ENCODE data around the gene KCTD16. TPM values are rescaled to one million over a fixed set of nuclear protein-coding genes. Genes with fewer than 3 reads are reported as not detected.

KCTD16 gene
- total and polyA plus RNA-seq, 2 experiments from 2014 or later = 0.45 to 3.4 TPM

DNA sequence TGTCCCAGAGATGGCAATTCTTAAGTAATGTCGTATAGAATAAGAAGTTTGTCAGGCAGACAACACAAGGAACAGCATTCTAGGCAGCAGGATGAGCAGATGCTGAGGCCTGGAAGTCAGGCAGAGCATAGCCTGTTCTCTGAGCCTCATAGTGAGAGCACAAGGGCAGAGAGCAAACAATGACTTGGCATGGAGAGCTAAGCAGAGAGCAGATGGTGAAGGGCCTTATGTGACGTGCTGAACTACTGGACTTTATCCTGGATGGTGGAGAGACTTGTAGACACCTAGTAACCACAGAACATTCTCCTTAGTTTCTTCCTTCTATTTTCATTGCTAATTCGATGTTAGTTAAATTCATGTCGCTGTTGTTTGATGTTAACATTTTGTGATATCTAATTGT is 60.1 kb downstream of the KCTD16 start:
- H4K20me1 ChIP-seq (ENCODE audit: insufficient read depth, poor library complexity, severe bottlenecking) = no peaks in the 10 kb centered on the region

GRCh38 chr5:144232285-144232684 is 61.6 kb downstream of the KCTD16 start:
- TF ChIP-seq EZH2phosphoT487 (IDR thresholded peaks at IDR 0.05; ENCODE audit: low read depth, severe bottlenecking, unreplicated experiment) (no peak), CTCF (IDR thresholded peaks at IDR 0.05; ENCODE audit: poor library complexity) (no peak), EZH2 (IDR thresholded peaks at IDR 0.05; ENCODE audit: borderline replicate concordance) (no peak)

More for the DNA sequence above, 60.1 kb downstream of the KCTD16 start:
- Histone ChIP-seq H3K79me2 (no peaks in the 10 kb centered on the region), H3K9me2 (replicated peaks; ENCODE audit: insufficient read depth) (no peaks in the 10 kb centered on the region), H3K9me3 (ENCODE audit: low read depth) (no peaks in the 10 kb centered on the region), H3K36me3 (replicated peaks; ENCODE audit: insufficient read depth, low read depth) (no peaks in the 10 kb centered on the region), H2AFZ (no peak overlapping the region), H3K27me3 (no peaks in the 10 kb centered on the region), H3K4me2 (no peak overlapping the region), H3K4me3 (no peak overlapping the region), H3K4me1 (ENCODE audit: insufficient read depth) (no peaks in the 10 kb centered on the region), H3K27ac (no peak overlapping the region)
- DNase-seq (ENCODE audit: low spot score) = no peak
- 86% methylated on average over 4 of the region's 4 CpGs for WGBS (ENCODE audit: low lambda C conversion rate, missing lambda C conversion rate)
- TF ChIP-seq EZH2phosphoT487 (IDR thresholded peaks at IDR 0.05; ENCODE audit: low read depth, severe bottlenecking, unreplicated experiment) = no peak
- no peak for TF ChIP-seq CTCF (IDR thresholded peaks at IDR 0.05; ENCODE audit: poor library complexity)
- TF ChIP-seq EZH2 (IDR thresholded peaks at IDR 0.05; ENCODE audit: borderline replicate concordance) = no peak

DNA sequence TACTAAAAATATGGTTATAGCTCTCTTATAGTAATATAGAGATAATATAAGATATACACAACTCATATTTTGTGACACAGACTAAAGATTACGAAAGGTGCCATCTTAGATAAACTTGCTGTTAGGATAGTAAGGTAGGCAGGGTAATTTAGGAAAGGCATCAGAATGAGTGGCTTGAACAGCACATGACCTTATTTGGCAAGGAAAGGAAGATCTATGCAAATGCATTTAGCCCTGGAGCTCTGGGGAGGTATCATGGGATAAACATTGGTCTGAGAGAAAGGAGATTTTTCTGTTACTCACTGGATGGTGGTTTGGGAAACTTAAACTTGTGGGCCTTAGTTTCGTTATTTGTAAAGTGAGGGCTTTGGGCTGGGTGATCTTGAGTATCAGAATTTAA is 65.8 kb downstream of the KCTD16 start:
- H3K9me2 ChIP-seq (replicated peaks; ENCODE audit: insufficient read depth) = no peaks in the 10 kb centered on the region
- H3K9me3 ChIP-seq (ENCODE audit: low read depth) = no peaks in the 10 kb centered on the region
- no peak overlapping the region for H3K27ac ChIP-seq
- no peaks in the 10 kb centered on the region for H3K36me3 ChIP-seq (replicated peaks; ENCODE audit: insufficient read depth, low read depth)
- no peak overlapping the region for H3K4me2 ChIP-seq
- no peaks in the 10 kb centered on the region for H3K4me1 ChIP-seq (ENCODE audit: insufficient read depth)
- H2AFZ ChIP-seq = no peak overlapping the region
- no peaks in the 10 kb centered on the region for H4K20me1 ChIP-seq (ENCODE audit: insufficient read depth, poor library complexity, severe bottlenecking)
- H3K4me3 ChIP-seq = no peak overlapping the region
- H3K27me3 ChIP-seq = no peaks in the 10 kb centered on the region
- H3K79me2 ChIP-seq = no peaks in the 10 kb centered on the region
- no peak for DNase-seq (ENCODE audit: low spot score)
- 89% methylated on average over 2 of the region's 2 CpGs for WGBS (ENCODE audit: low lambda C conversion rate, missing lambda C conversion rate)
- no peak for TF ChIP-seq EZH2 (IDR thresholded peaks at IDR 0.05; ENCODE audit: borderline replicate concordance)
- no peak for TF ChIP-seq EZH2phosphoT487 (IDR thresholded peaks at IDR 0.05; ENCODE audit: low read depth, severe bottlenecking, unreplicated experiment)
- TF ChIP-seq CTCF (IDR thresholded peaks at IDR 0.05; ENCODE audit: poor library complexity) = no peak

More at GRCh38 chr5:144232285-144232684, 61.6 kb downstream of the KCTD16 start:
- Histone ChIP-seq H3K27ac (no peak overlapping the region), H3K4me2 (no peak overlapping the region), H4K20me1 (ENCODE audit: insufficient read depth, poor library complexity, severe bottlenecking) (no peaks in the 10 kb centered on the region), H3K4me3 (no peak overlapping the region), H2AFZ (no peak overlapping the region), H3K4me1 (ENCODE audit: insufficient read depth) (no peaks in the 10 kb centered on the region), H3K79me2 (no peaks in the 10 kb centered on the region), H3K9me2 (replicated peaks; ENCODE audit: insufficient read depth) (no peaks in the 10 kb centered on the region), H3K9me3 (ENCODE audit: low read depth) (no peaks in the 10 kb centered on the region), H3K27me3 (no peaks in the 10 kb centered on the region), H3K36me3 (replicated peaks; ENCODE audit: insufficient read depth, low read depth) (no peaks in the 10 kb centered on the region)
- no peak for DNase-seq (ENCODE audit: low spot score)
- WGBS (ENCODE audit: low lambda C conversion rate, missing lambda C conversion rate) = 91% methylated on average over 5 of the region's 5 CpGs

- WGBS (ENCODE audit: low lambda C conversion rate, missing lambda C conversion rate) = 73% methylated on average over 2 of the region's 2 CpGs
Observed at GRCh38 chr5:144237851-144238250, 67.2 kb downstream of the KCTD16 start.

More at GRCh38 chr5:144237851-144238250, 67.2 kb downstream of the KCTD16 start:
- no peak overlapping the region for H2AFZ ChIP-seq
- no peak for TF ChIP-seq EZH2 (IDR thresholded peaks at IDR 0.05; ENCODE audit: borderline replicate concordance)
- H3K4me3 ChIP-seq = no peak overlapping the region
- H3K9me2 ChIP-seq (replicated peaks; ENCODE audit: insufficient read depth) = no peaks in the 10 kb centered on the region
- no peaks in the 10 kb centered on the region for H3K36me3 ChIP-seq (replicated peaks; ENCODE audit: insufficient read depth, low read depth)
- H3K4me2 ChIP-seq = no peak overlapping the region
- no peaks in the 10 kb centered on the region for H3K9me3 ChIP-seq (ENCODE audit: low read depth)
- no peak for DNase-seq (ENCODE audit: low spot score)
- no peaks in the 10 kb centered on the region for H4K20me1 ChIP-seq (ENCODE audit: insufficient read depth, poor library complexity, severe bottlenecking)
- H3K79me2 ChIP-seq = no peaks in the 10 kb centered on the region
- H3K27ac ChIP-seq = no peak overlapping the region
- H3K4me1 ChIP-seq (ENCODE audit: insufficient read depth) = no peaks in the 10 kb centered on the region
- no peaks in the 10 kb centered on the region for H3K27me3 ChIP-seq
